ENCODE data around the gene NOXA1.
"Not testable (repeated sequence)": the region's sequence is repeated elsewhere in the genome, so short reads cannot be mapped to it uniquely, and the experiment has no call there.

The NOXA1 gene

GRCh38 chr9:137422604-137423513 lies at the start of gene NOXA1, which contains the start of gene EXD3:
TSS of gene NOXA1 (plus strand) at chr9:137423393. CDS start at chr9:137423530, 137 bp downstream.
TSS of gene EXD3 (minus strand) at chr9:137423162. CDS start at chr9:137395357, 27,805 bp downstream.
- DNase-seq (ENCODE audit: low read depth in 2 of 2) = peak; percentile 72 to 82

DNA sequence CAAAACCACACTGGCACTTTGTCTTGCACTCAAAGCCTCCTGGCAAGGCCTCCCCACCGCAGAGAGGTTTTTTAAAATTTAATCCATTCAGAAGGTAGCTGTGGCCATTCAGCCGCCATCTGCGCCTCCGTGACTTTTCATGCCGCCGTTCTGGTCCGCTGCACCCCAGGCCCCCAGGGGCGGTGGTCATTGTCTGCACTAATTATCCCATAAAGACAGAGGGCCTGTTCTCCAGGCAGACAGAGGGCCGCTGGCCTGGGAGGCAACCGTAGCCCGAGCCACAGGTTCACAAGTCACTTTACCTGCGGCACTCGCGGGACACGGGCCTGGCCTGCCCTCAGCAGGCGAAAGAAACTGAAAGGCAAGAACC lies 49.6 kb upstream of the NOXA1 start:
- DNase-seq (ENCODE audit: low read depth in 2 of 2) = no peak

GRCh38 chr9:137374131-137374845 lies 48.9 kb upstream of the NOXA1 start:
- no peak for DNase-seq (ENCODE audit: low read depth in 2 of 2)

- DNase-seq (ENCODE audit: low read depth in 2 of 2) = no peak
Measured at GRCh38 chr9:137375321-137376058, 47.7 kb upstream of the NOXA1 start.

GRCh38 chr9:137376386-137376785 lies 46.8 kb upstream of the NOXA1 start:
- no peak for DNase-seq (ENCODE audit: low read depth in 2 of 2)

DNA sequence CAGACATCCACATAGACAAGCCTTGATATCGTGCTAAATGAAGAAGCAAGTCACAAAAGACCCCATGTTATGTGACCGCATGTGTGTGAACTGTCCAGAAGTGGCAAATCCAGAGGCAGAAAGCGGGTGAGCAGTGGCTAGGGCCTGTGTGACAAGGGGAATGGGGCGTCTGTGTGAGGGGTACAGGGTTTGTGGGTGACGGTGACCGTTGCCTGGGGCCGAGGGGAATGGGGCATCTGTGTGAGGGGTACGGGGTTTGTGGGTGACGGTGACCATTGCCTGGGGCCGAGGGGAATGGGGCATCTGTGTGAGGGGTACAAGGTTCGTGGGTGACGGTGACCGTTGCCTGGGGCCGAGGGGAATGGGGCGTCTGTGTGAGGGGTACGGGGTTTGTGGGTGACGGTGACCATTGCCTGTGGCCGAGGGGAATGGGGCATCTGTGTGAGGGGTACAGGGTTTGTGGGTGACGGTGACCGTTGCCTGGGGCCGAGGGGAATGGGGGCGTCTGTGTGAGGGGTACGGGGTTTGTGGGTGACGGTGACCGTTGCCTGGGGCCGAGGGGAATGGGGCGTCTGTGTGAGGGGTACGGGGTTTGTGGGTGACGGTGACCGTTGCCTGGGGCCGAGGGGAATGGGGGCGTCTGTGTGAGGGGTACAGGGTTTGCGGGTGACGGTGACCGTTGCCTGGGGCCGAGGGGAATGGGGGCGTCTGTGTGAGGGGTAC lies 44.3 kb upstream of the NOXA1 start:
- not testable (repeated sequence) for DNase-seq (ENCODE audit: low read depth in 2 of 2)

- DNase-seq (ENCODE audit: low read depth in 2 of 2) = no peak
Measured at GRCh38 chr9:137379761-137380161, 43.4 kb upstream of the NOXA1 start.

- no peak for DNase-seq (ENCODE audit: low read depth in 2 of 2)
Measured at GRCh38 chr9:137380171-137380570, 43.0 kb upstream of the NOXA1 start.

DNA sequence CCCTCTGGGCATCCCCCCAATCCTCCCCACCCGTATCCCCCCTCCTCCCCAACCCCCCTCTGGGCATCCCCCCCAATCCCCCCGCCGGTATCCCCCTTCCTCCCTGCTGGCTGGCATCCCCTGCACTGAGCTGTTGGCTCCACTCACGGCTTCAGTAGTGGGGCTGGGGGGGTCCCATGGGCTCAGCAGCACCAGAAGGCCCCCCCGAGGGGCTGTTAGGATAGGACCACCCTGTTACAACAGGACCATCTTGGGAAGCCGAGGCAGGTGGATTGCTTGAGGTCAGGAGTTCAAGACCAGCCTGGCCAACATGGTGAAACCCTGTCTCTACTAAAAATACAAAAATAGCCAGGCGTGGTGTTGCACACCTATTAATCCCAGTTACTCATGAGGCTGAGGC lies 42.6 kb upstream of the NOXA1 start:
- no peak for DNase-seq (ENCODE audit: low read depth in 2 of 2)

DNA sequence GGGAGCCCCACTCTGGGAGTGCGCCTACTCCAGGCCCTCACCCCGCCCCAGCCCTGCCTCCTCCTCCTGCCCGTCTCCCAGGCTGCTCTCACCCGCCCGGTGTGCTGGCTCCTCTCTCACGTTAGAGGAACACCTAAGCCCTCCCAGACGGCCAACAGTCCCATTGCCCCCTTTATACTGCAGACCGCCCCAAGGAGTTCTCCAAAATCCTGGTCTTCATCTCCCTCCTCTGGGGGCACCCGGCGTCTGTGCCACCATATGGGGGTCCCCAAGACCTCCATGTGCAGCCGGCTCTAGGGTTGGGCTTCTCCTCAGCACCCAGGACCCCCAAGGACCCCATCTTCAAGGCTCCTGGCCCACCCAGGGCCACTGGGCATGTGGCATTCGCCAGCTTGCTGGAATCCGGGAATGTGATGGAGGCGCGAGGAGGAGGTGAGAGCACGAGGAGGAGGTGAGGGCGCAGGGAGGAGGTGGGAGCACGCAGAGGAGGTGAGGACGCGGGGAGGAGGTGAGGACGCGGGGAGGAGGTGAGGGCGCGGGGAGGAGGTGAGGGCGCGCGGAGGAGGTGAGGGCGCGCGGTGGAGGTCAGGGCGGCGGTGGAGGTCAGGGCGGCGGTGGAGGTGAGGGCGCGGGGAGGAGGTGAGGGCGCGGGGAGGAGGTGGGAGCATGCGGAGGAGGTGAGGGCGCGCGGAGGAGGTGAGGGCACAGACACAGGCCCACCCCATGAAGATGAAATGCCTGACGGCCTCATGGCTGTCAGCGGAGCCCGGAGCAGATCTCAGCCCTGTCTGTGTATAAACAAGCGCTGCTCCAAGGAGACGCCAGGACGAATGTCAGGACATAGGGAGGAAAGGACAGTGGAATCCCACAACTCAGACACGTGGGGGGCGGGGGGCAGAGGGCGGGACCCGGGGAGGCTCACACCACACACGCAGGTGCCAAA lies 41.4 kb upstream of the NOXA1 start:
- no peak for DNase-seq (ENCODE audit: low read depth in 2 of 2)

GRCh38 chr9:137382444-137383080 lies 40.6 kb upstream of the NOXA1 start:
- no peak for DNase-seq (ENCODE audit: low read depth in 2 of 2)

- DNase-seq (ENCODE audit: low read depth in 2 of 2) = no peak
Measured at GRCh38 chr9:137383081-137383783, 40.0 kb upstream of the NOXA1 start.

- DNase-seq (ENCODE audit: low read depth in 2 of 2) = no peak
Measured at GRCh38 chr9:137383784-137384756, 39.1 kb upstream of the NOXA1 start.

- no peak for DNase-seq (ENCODE audit: low read depth in 2 of 2)
Measured at GRCh38 chr9:137385061-137385655, 38.0 kb upstream of the NOXA1 start.

DNA sequence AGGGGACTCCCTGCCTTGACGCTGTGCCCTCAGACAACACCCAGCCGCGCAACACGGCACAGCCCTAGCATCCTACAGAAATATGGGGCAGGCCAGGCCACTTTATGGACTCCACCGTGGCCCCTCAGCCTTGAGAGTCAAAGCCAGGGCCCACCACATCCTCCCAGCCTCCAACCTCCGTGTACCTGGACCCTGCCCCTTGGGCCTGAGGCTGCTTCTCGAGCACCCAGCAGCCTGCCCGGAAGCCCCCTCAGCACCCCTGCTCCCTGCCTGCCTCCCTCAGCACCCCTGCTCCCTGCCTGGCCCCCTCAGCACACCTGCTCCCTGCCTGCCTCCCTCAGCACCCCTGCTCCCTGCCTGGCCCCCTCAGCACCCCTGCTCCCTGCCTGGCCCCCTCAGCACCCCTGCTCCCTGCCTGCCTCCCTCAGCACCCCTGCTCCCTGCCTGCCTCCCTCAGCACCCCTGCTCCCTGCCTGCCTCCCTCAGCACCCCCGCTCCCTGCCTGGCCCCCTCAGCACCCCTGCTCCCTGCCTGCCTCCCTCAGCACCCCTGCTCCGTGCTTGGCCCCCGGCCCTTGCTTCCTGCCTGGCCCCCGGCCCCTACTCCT lies 36.6 kb upstream of the NOXA1 start:
- DNase-seq (ENCODE audit: low read depth in 2 of 2) = not testable (repeated sequence)

- no peak for DNase-seq (ENCODE audit: low read depth in 2 of 2)
Measured at GRCh38 chr9:137387114-137387890, 35.9 kb upstream of the NOXA1 start.
